A549 (cell line): Measurements from ENCODE around the gene FSD2. TPM values are rescaled to one million over a fixed set of nuclear protein-coding genes. Genes with fewer than 3 reads are reported as not detected.

Experiments used
- ATAC-seq, 2 experiments: fragments of 200-7000 bp in 1 of 2; fragments of >200 bp in 1 of 2; cut with Nextera tagmentation in 1 of 2; cut with Tn5 transposase in 1 of 2; 3 replicates each; pipeline versions ENCODE4 v1.8.0 to v1.9.1; 2018 to 2020; ENCODE audit warnings: mild to moderate bottlenecking in 1 of 2, moderate library complexity in 1 of 2
- CTCF ChIA-PET: fragments of 300-600 bp; sonication (Branson Sonifier 250); formaldehyde crosslinking; extraction: SDS; loops from one replicate; lab custom pipeline; 2021; ENCODE audit warnings: antibody characterized with exemption, inconsistent platforms; lab: Yijun Ruan, JAX
- POLR2A ChIA-PET: fragments of 350-600 bp; formaldehyde crosslinking; extraction: SDS; loops from one replicate; lab custom pipeline; 2021; ENCODE audit warnings: antibody characterized with exemption, inconsistent platforms; lab: Yijun Ruan, JAX
- DNase-seq, 2 experiments: peaks; one replicate each; pipeline versions ENCODE4 v3.0.0 to v3.0.0-alpha.2; 2011 to 2016; ENCODE audit warnings: low read depth in 1 of 2, low spot score in 1 of 2
- FAIRE-seq: peaks from 2 replicates; lab custom pipeline; 2011; peaks lifted over from hg19 to GRCh38; lab: Jason Lieb, UNC
- H3K27ac ChIP-seq, 2 experiments: fragments of >200 bp; sonication (Bioruptor Twin); formaldehyde crosslinking; 3 replicates each; pipeline ENCODE4 v1.5.1; 2016 to 2017
- H3K4me1 ChIP-seq: fragments of >200 bp; sonication (Bioruptor Twin); formaldehyde crosslinking; 3 replicates; pipeline ENCODE4 v1.6.1; 2016
- H3K4me2 ChIP-seq: fragments of >200 bp; sonication (Bioruptor Twin); formaldehyde crosslinking; 3 replicates; pipeline ENCODE4 v1.6.1; 2016
- H3K4me3 ChIP-seq: fragments of >200 bp; sonication (Bioruptor Twin); formaldehyde crosslinking; 3 replicates; pipeline ENCODE4 v1.5.1; 2016
- H3K9me3 ChIP-seq: fragments of >200 bp; sonication (Bioruptor Twin); formaldehyde crosslinking; 3 replicates; pipeline ENCODE4 v1.6.1; 2016
- CBX8 ChIP-seq: fragments of 200-600 bp; sonication (generic); IDR thresholded peaks from 2 replicates; pipeline ENCODE4 v1.6.1; 2016
- CEBPB ChIP-seq, 2 experiments: fragments of >200 bp in 1 of 2; sonication (Bioruptor Twin) in 1 of 2; formaldehyde crosslinking in 1 of 2; IDR thresholded peaks; 2 replicates each; pipeline ENCODE4 v1.6.1; 2012 to 2016
- CHD2 ChIP-seq: fragments of 150-350 bp; IDR thresholded peaks from 2 replicates; pipeline ENCODE4 v1.6.1; 2014; ENCODE audit warnings: low read length; ENCODE audit not compliant: partially characterized antibody
- CHD4 ChIP-seq: fragments of 200-600 bp; sonication (generic); IDR thresholded peaks from 2 replicates; pipeline ENCODE4 v1.6.1; 2016; ENCODE audit warnings: antibody characterized with exemption, mild to moderate bottlenecking, borderline replicate concordance
- EHF ChIP-seq: fragments of 250-450 bp; sonication (Bioruptor Pico); IDR thresholded peaks from 2 replicates; pipeline ENCODE4 v1.5.0; 2020; ENCODE audit warnings: mild to moderate bottlenecking
- ESRRA ChIP-seq: fragments of 150-350 bp; IDR thresholded peaks from 2 replicates; pipeline ENCODE4 v1.6.1; 2014; ENCODE audit warnings: mild to moderate bottlenecking, low read length, borderline replicate concordance
- FOSL2 ChIP-seq, 2 experiments: fragments of 450-650 bp in 1 of 2; fragments of >200 bp in 1 of 2; sonication (Bioruptor Twin) in 1 of 2; formaldehyde crosslinking; IDR thresholded peaks; 2 replicates each; pipeline versions ENCODE4 v1.5.0 to v1.6.1; 2016 to 2020; ENCODE audit warnings: mild to moderate bottlenecking in 1 of 2, moderate library complexity in 1 of 2
- HEYL ChIP-seq: fragments of 250-450 bp; sonication (Bioruptor Pico); IDR thresholded peaks from 2 replicates; pipeline ENCODE4 v1.8.0; 2021; ENCODE audit warnings: mild to moderate bottlenecking, moderate library complexity
- HOXA7 ChIP-seq: fragments of 250-450 bp; sonication (Bioruptor Pico); IDR thresholded peaks from 2 replicates; pipeline ENCODE4 v1.5.0; 2020; ENCODE audit warnings: mild to moderate bottlenecking, moderate library complexity
- HOXB5 ChIP-seq: fragments of 250-450 bp; sonication (Bioruptor Pico); IDR thresholded peaks from 2 replicates; pipeline ENCODE4 v1.5.0; 2020; ENCODE audit warnings: mild to moderate bottlenecking, moderate library complexity
- JUN ChIP-seq, 2 experiments: fragments of >200 bp; sonication (Bioruptor Twin); formaldehyde crosslinking; IDR thresholded peaks; 2 replicates in 1 of 2; 3 replicates in 1 of 2; pipeline ENCODE4 v1.6.1; 2016 to 2017
- KDM5A ChIP-seq: fragments of 200-600 bp; sonication (generic); IDR thresholded peaks from 2 replicates; pipeline ENCODE4 v1.6.1; 2016; ENCODE audit warnings: antibody characterized with exemption, mild to moderate bottlenecking
- MAFK ChIP-seq: fragments of 450-650 bp; IDR thresholded peaks from 2 replicates; pipeline ENCODE4 v1.6.1; 2014; ENCODE audit not compliant: partially characterized antibody
- NR3C1 ChIP-seq: fragments of >200 bp; sonication (Bioruptor Twin); formaldehyde crosslinking; IDR thresholded peaks from 3 replicates; pipeline ENCODE4 v1.6.1; 2017
- POLR2AphosphoS2 ChIP-seq: conservative IDR thresholded peaks from 2 replicates; pipeline ENCODE4 v1.6.1; 2012; ENCODE audit warnings: low read length, improper control_type of control experiment, inconsistent platforms
- RARB ChIP-seq: fragments of 250-450 bp; sonication (Bioruptor Pico); IDR thresholded peaks from 2 replicates; pipeline ENCODE4 v1.8.0; 2021; ENCODE audit warnings: mild to moderate bottlenecking, moderate library complexity
- RNF2 ChIP-seq: fragments of 200-600 bp; sonication (generic); IDR thresholded peaks from 2 replicates; pipeline ENCODE4 v1.6.1; 2016; ENCODE audit warnings: low read depth, mild to moderate bottlenecking, antibody characterized with exemption, moderate library complexity, borderline replicate concordance
- SMC3 ChIP-seq: fragments of >200 bp; sonication (Bioruptor Twin); formaldehyde crosslinking; IDR thresholded peaks from 3 replicates; pipeline ENCODE4 v1.6.1; 2018; ENCODE audit warnings: inconsistent platforms
- SREBF2 ChIP-seq: fragments of 450-650 bp; IDR thresholded peaks from 2 replicates; pipeline ENCODE4 v1.6.1; 2014; ENCODE audit warnings: mild to moderate bottlenecking, moderate library complexity
- ZC3H11A ChIP-seq: fragments of 450-650 bp; IDR thresholded peaks from 2 replicates; pipeline ENCODE4 v1.6.1; 2014; ENCODE audit warnings: antibody characterized with exemption, mild to moderate bottlenecking
- ZFP36 ChIP-seq: fragments of 450-650 bp; IDR thresholded peaks from 2 replicates; pipeline ENCODE4 v1.6.1; 2014; ENCODE audit warnings: borderline replicate concordance; ENCODE audit not compliant: partially characterized antibody
- ZSCAN20 ChIP-seq: fragments of 250-450 bp; sonication (Bioruptor Pico); IDR thresholded peaks from 2 replicates; pipeline ENCODE4 v1.8.0; 2022; ENCODE audit warnings: mild to moderate bottlenecking, moderate library complexity
- WGBS: methylation state at CpG from one replicate; pipeline ENCODE4 v1.1.6; 2017; ENCODE audit errors: missing lambda C conversion rate; 5-methylcytosine and 5-hydroxymethylcytosine counted together
- polyA plus RNA-seq, 4 experiments: library from polyadenylated mRNA; depleted of rRNA in 3 of 4; stranded (reverse); fragments of >200 nt; fragmentation: RNase III in 1 of 4; extraction: RNeasy Plus Mini Kit Qiagen cat#74134 plus additional on column Dnase treatment in 1 of 4; gene quantifications; 2 replicates in 3 of 4; 3 replicates in 1 of 4; pipeline ENCODE4 v1.2.3, GENCODE V29; 2011 to 2017
- TF ChIP-seq, protein P1 (sequence below): IDR thresholded peaks from 2 replicates; pipeline ENCODE4 v1.6.1; 2012
- TF ChIP-seq, protein P2 (sequence below): fragments of 200-600 bp; sonication (generic); IDR thresholded peaks from 2 replicates; pipeline ENCODE4 v1.6.1; 2016; ENCODE audit warnings: antibody characterized with exemption, mild to moderate bottlenecking, moderate library complexity
- TF ChIP-seq, protein P3 (sequence below): fragments of 250-450 bp; sonication (Bioruptor Pico); IDR thresholded peaks from 2 replicates; pipeline ENCODE4 v1.5.0; 2020; ENCODE audit warnings: low read depth, mild to moderate bottlenecking, moderate library complexity

FSD2 gene
- polyA plus RNA-seq, 2 of the 4 experiments (the other 2 are of a cell fraction) = not detected

DNA sequence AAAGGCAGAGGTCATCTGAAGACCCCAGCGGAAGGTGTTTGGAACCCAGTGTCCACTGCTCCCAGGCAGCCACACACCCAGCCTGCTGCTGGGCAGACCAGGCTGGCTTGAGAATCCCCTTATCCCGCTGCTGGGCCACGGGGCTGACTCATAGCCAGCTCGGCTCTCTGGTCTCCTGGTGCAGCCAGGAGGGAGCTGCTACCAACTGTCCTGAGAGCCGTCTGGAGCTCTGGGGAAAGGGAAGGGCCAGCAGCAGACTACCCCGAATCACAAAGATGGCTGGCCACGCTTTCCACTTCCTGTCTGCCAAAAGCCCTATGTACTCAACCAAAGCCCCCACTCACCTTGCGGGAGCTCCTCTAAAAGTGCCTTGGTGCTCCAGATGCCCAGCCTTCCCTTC, 41.8 kb upstream of the FSD2 start:
- POLR2A ChIA-PET = no interaction called here
- Histone ChIP-seq H3K27ac (no peak overlapping the region), H3K4me2 (no peak overlapping the region), H3K4me1 (no peaks in the 10 kb centered on the region), H3K9me3 (no peaks in the 10 kb centered on the region), H3K4me3 (no peak overlapping the region)
- no peak for DNase-seq
- no peak for ATAC-seq
- 53% methylated on average over 8 of the region's 8 CpGs for WGBS
- FAIRE-seq = no peak
- CTCF ChIA-PET = interaction anchor here (1.2 to 4.8 kb wide), 4 partner anchors 10 to 163 kb away, joined by 4 to 47 read pairs (median 12); partner anchors contain the start of gene C15orf40
- TF ChIP-seq, protein P1, sequence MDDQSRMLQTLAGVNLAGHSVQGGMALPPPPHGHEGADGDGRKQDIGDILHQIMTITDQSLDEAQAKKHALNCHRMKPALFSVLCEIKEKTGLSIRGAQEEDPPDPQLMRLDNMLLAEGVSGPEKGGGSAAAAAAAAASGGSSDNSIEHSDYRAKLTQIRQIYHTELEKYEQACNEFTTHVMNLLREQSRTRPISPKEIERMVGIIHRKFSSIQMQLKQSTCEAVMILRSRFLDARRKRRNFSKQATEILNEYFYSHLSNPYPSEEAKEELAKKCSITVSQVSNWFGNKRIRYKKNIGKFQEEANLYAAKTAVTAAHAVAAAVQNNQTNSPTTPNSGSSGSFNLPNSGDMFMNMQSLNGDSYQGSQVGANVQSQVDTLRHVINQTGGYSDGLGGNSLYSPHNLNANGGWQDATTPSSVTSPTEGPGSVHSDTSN = no peak
- TF ChIP-seq, protein P2, sequence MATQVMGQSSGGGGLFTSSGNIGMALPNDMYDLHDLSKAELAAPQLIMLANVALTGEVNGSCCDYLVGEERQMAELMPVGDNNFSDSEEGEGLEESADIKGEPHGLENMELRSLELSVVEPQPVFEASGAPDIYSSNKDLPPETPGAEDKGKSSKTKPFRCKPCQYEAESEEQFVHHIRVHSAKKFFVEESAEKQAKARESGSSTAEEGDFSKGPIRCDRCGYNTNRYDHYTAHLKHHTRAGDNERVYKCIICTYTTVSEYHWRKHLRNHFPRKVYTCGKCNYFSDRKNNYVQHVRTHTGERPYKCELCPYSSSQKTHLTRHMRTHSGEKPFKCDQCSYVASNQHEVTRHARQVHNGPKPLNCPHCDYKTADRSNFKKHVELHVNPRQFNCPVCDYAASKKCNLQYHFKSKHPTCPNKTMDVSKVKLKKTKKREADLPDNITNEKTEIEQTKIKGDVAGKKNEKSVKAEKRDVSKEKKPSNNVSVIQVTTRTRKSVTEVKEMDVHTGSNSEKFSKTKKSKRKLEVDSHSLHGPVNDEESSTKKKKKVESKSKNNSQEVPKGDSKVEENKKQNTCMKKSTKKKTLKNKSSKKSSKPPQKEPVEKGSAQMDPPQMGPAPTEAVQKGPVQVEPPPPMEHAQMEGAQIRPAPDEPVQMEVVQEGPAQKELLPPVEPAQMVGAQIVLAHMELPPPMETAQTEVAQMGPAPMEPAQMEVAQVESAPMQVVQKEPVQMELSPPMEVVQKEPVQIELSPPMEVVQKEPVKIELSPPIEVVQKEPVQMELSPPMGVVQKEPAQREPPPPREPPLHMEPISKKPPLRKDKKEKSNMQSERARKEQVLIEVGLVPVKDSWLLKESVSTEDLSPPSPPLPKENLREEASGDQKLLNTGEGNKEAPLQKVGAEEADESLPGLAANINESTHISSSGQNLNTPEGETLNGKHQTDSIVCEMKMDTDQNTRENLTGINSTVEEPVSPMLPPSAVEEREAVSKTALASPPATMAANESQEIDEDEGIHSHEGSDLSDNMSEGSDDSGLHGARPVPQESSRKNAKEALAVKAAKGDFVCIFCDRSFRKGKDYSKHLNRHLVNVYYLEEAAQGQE = no peak
- TF ChIP-seq CHD2 (no peak), ZFP36 (no peak), FOSL2 (IDR thresholded peaks at IDR 0.05) (no peak), FOSL2 (CRISPR knock-in tag; IDR thresholded peaks at IDR 0.05) (no peak), ZC3H11A (no peak), SREBF2 (no peak), KDM5A (no peak), SMC3 (no peak)

DNA sequence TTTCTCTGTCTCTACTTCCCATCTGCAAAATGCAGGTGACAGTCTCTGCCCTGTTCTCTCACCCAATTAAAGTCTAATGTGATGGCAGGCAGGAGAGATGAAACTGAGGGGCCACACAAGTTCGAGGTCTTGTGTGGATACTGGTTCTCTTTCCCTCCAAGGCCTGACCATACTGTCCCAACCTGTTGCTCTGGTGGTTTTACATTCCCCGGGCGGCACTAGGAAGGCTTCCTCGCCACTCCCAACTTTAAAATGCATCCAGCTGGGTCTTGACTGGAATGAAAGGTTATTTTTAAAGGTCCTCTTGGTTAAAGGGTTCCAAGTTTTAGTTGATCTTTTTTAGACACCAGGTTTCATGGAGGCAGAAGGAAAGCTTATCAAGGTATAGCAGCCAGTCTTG, 40.8 kb upstream of the FSD2 start:
- FAIRE-seq = no peak

More for the DNA sequence above, 40.8 kb upstream of the FSD2 start:
- no peak overlapping the region for H3K4me3 ChIP-seq
- ATAC-seq (no peak), DNase-seq (no peak)
- 78% methylated on average over 4 of the region's 4 CpGs for WGBS
- no peaks in the 10 kb centered on the region for H3K4me1 ChIP-seq
- CTCF ChIA-PET = no interaction called here
- H3K4me2 ChIP-seq = no peak overlapping the region
- no peak for TF ChIP-seq RARB (CRISPR knock-in tag)
- TF ChIP-seq ZSCAN20 (CRISPR knock-in tag) = no peak
- TF ChIP-seq NR3C1 = no peak
- no peak for TF ChIP-seq ESRRA
- TF ChIP-seq POLR2AphosphoS2 = no peak
- no peak for TF ChIP-seq KDM5A
- no peak for TF ChIP-seq SMC3
- TF ChIP-seq, protein P3, sequence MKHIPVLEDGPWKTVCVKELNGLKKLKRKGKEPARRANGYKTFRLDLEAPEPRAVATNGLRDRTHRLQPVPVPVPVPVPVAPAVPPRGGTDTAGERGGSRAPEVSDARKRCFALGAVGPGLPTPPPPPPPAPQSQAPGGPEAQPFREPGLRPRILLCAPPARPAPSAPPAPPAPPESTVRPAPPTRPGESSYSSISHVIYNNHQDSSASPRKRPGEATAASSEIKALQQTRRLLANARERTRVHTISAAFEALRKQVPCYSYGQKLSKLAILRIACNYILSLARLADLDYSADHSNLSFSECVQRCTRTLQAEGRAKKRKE (CRISPR knock-in tag) = no peak
- TF ChIP-seq JUN (IDR thresholded peaks at IDR 0.05) = no peak
- no peak for TF ChIP-seq HOXB5 (CRISPR knock-in tag)
- TF ChIP-seq CHD4 = no peak
- no peak for TF ChIP-seq HOXA7 (CRISPR knock-in tag)
- TF ChIP-seq EHF (CRISPR knock-in tag) = no peak
- no peak for TF ChIP-seq MAFK
- TF ChIP-seq ZFP36 = no peak
- TF ChIP-seq RNF2 = no peak
- TF ChIP-seq, protein P2 = no peak
- TF ChIP-seq CBX8 = no peak
- TF ChIP-seq CEBPB (IDR thresholded peaks at IDR 0.05) = no peak
- no peak for TF ChIP-seq HEYL
- no peaks in the 10 kb centered on the region for H3K9me3 ChIP-seq
- no peak overlapping the region for H3K27ac ChIP-seq
- POLR2A ChIA-PET = no interaction called here
